Measurements from ENCODE around the gene GLP1R.

Gene GLP1R

GRCh38 chr6:39086711-39087110 is 38.1 kb downstream of the GLP1R start:
- TF ChIP-seq CTCF (IDR thresholded peaks at IDR 0.05; ENCODE audit: low read depth, low read length), result no peak
- no peak for DNase-seq (ENCODE audit: low read depth, low spot score)
- in situ Hi-C loops (cut with HindIII; ENCODE audit: low sequenced_read_pairs), result no loop called here
- no peak overlapping the region for H3K4me3 ChIP-seq (ENCODE audit: low read depth, low read length)

GRCh38 chr6:39087197-39087596 is 38.6 kb downstream of the GLP1R start:
- H3K4me3 ChIP-seq (ENCODE audit: low read depth, low read length), result no peak overlapping the region
- in situ Hi-C loops (cut with HindIII; ENCODE audit: low sequenced_read_pairs), result no loop called here
- no peak for TF ChIP-seq CTCF (IDR thresholded peaks at IDR 0.05; ENCODE audit: low read depth, low read length)
- no peak for DNase-seq (ENCODE audit: low read depth, low spot score)

- DNase-seq (ENCODE audit: low read depth, low spot score), result peak; percentile 42
- in situ Hi-C loops (cut with HindIII; ENCODE audit: low sequenced_read_pairs), result no loop called here
- H3K4me3 ChIP-seq (ENCODE audit: low read depth, low read length), result no peak overlapping the region
- TF ChIP-seq CTCF (IDR thresholded peaks at IDR 0.05; ENCODE audit: low read depth, low read length), result peak; percentile 46
Observed at GRCh38 chr6:39088331-39088730, 39.8 kb downstream of the GLP1R start.

GRCh38 chr6:39090036-39090435 is 41.5 kb downstream of the GLP1R start:
- no peak for DNase-seq (ENCODE audit: low read depth, low spot score)
- TF ChIP-seq CTCF (IDR thresholded peaks at IDR 0.05; ENCODE audit: low read depth, low read length), result no peak
- H3K4me3 ChIP-seq (ENCODE audit: low read depth, low read length), result no peak overlapping the region
- in situ Hi-C loops (cut with HindIII; ENCODE audit: low sequenced_read_pairs), result no loop called here

GRCh38 chr6:39091220-39091619 is 42.6 kb downstream of the GLP1R start:
- TF ChIP-seq CTCF (IDR thresholded peaks at IDR 0.05; ENCODE audit: low read depth, low read length), result no peak
- in situ Hi-C loops (cut with HindIII; ENCODE audit: low sequenced_read_pairs), result no loop called here
- no peak for DNase-seq (ENCODE audit: low read depth, low spot score)
- no peak overlapping the region for H3K4me3 ChIP-seq (ENCODE audit: low read depth, low read length)

GRCh38 chr6:39092124-39092523 is 43.5 kb downstream of the GLP1R start:
- no peak for DNase-seq (ENCODE audit: low read depth, low spot score)
- in situ Hi-C loops (cut with HindIII; ENCODE audit: low sequenced_read_pairs), result no loop called here
- no peak overlapping the region for H3K4me3 ChIP-seq (ENCODE audit: low read depth, low read length)
- no peak for TF ChIP-seq CTCF (IDR thresholded peaks at IDR 0.05; ENCODE audit: low read depth, low read length)

- no peak overlapping the region for H3K4me3 ChIP-seq (ENCODE audit: low read depth, low read length)
- in situ Hi-C loops (cut with HindIII; ENCODE audit: low sequenced_read_pairs), result no loop called here
- no peak for TF ChIP-seq CTCF (IDR thresholded peaks at IDR 0.05; ENCODE audit: low read depth, low read length)
- no peak for DNase-seq (ENCODE audit: low read depth, low spot score)
Observed at GRCh38 chr6:39093149-39093708, 44.6 kb downstream of the GLP1R start.
